LNCAP (cell line): ENCODE results near the gene CD28.

Experiments
- TF ChIP-seq, protein P1 (sequence below): fragments of 450-650 bp; IDR thresholded peaks from 2 replicates; pipeline ENCODE4 v1.5.1; 2017; ENCODE audit warnings: mild to moderate bottlenecking

Gene CD28

DNA sequence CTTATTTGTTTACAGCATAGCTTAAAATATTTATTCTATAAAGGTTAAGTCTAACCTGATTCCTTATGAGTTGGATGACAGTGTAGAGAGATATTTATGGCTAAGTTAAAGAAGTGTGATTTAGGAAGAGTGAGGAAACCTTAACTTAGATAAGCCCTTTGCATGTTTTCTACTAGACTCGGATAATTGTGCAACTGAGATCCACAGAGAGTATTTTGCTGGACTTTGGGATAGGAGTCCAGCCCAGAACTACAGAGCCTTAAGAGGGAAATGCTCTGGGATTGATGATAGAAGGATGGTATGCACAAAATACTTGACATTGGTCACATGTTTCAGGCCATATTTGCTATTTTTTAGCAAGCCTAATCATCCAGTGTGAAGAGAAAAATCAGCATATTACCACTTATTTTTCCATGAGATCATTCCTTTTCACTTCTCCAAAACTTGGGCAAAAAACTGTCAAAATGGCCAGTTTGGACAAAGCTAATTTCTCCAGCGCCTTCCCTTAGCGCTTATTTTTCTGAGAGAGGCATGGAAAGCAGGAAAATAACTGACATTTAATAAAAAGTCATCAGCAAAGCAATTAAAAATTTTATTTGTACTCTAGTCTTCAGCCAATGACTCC is 3.1 kb downstream of the CD28 start:
- TF ChIP-seq, protein P1, sequence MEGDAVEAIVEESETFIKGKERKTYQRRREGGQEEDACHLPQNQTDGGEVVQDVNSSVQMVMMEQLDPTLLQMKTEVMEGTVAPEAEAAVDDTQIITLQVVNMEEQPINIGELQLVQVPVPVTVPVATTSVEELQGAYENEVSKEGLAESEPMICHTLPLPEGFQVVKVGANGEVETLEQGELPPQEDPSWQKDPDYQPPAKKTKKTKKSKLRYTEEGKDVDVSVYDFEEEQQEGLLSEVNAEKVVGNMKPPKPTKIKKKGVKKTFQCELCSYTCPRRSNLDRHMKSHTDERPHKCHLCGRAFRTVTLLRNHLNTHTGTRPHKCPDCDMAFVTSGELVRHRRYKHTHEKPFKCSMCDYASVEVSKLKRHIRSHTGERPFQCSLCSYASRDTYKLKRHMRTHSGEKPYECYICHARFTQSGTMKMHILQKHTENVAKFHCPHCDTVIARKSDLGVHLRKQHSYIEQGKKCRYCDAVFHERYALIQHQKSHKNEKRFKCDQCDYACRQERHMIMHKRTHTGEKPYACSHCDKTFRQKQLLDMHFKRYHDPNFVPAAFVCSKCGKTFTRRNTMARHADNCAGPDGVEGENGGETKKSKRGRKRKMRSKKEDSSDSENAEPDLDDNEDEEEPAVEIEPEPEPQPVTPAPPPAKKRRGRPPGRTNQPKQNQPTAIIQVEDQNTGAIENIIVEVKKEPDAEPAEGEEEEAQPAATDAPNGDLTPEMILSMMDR: no peak

DNA sequence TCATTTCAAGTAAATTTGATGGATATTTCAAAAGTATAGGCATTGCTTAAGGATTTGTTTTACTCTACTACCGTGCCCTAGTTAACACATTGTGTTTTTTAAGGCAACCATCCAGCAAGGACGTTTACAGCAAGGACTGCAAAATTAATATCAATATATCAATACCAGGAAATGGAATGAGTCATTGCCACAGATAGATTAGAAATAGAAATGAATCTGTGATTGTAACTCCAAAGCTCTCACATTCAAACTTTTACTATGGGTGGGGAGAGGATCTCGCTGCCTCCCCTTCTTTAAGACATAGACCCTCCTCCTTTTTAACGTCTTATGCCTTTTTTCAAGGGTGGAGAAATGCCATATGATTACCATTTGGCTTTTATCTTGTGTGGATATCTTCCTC is 3.8 kb downstream of the CD28 start:
- TF ChIP-seq, protein P1: no peak

DNA sequence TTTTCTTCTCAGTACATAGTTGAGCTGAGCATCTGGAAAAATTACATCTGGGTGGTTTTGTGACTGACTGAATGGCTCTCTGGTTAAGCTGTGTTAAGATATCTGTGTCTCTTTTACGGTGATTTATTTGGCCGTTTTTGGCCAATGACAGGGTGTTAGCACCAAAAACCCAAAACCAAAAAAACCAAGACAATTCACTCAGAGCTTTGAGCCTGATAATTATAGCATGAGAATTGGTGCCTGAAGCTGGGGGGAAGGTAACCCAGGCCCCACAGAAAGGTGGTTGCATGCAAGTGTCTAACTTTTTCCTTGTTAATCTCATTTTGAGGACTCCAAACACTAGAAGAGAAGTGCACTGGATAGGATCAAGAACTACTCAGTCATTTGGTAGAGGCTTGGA is 4.5 kb downstream of the CD28 start:
- TF ChIP-seq, protein P1: no peak

DNA sequence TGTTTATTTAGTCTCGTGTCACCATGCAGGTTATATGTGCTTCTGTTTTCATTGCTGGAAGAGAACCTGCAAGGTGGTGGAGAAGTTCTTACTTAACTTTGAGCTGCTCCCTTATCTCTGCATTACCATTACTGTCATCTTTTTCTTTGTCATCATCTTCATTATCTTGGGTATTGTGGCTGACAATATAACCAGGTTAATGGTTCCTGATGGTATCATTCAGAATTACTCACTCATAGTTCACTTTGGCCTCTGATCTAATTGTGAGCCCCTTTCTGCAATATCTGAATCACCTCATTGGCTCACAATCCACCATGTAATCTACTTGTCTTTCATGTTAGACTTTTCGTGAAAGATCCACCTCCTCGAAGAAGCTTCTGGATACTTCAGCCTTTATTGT is 5.0 kb downstream of the CD28 start:
- TF ChIP-seq, protein P1: no peak

DNA sequence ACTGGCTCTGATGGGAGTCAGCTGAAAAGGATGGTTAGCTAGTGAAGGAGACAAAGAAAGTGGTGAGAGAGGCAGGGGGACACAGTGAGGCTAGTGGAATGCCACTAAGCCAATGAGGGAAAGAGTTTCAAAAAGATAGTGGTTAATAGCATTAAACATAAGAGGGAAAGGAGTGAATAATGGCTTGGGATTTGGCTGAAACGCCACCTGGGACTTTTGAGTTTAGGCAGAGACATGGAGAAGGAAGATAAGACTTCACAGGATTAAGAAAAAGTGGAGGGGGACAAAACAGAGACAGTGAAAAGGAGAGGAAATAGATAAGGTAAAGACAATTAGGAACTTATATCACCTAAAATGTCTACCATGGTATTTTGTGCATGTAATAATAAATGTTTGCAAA is 6.9 kb downstream of the CD28 start:
- TF ChIP-seq, protein P1: no peak

DNA sequence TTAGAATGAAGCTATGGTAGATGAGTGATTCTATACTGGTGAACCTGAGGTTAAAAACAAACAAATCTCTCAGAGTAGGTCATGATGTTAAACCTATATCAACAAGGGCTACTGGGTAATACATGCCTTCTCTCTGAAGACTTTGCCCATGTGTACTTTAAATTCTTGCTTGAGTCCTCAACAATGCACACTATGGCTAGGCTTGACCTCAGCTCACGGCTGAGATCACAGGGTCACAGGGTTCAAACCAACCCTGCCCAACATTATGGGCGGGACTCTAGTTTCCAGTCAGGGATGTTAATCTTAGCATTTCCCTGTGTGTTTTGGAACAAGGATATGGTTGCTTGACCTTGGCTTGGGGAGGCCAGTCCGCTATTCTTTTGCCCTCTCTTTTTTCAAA is 7.7 kb downstream of the CD28 start:
- TF ChIP-seq, protein P1: no peak

DNA sequence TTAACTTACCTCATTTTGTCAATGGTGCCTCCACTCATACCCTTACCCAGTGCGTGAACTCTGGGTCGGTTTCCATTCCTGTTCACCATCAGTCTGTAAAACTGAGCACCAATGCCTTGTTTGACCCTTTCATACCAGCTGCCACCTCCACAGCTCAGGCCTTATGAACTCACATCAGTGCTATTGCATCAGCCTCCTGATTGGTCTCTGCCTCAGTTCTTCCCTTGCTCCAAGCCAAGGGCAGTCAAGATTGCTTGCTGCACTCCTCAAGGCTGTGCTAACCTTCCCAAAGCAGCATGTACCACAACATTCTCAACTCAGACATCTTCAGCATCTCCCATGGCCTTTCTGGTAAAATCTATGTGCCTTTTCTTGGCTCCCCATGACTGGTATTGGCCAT is 9.3 kb downstream of the CD28 start:
- TF ChIP-seq, protein P1: no peak

DNA sequence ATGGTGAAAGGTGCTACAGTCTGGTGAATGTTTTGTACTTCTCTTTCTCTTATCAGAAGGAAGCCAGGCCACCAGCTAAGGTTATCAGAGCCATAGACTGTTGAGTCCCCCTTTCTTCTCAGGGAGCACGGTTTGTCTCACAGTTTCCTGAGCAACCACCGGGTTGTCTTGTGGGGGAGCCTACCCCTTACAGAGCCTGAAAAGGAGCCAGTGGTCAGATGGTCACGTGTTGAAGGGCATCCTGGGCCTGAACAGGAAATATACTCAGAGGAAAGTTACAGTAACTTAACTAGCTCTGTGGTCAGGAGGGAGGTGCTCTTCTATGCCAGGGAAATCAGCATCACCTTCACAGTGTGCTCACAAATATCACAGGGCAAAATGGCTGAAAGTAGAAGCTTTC is 11.6 kb downstream of the CD28 start:
- TF ChIP-seq, protein P1: no peak
